ENCODE results near the gene HRG.

GRCh38 chr3:186679151-186679550 is 13.3 kb downstream of the HRG start:
- TF ChIP-seq CTCF (IDR thresholded peaks at IDR 0.05; ENCODE audit: insufficient read depth, low read depth, low read length) (no peak), EZH2 (IDR thresholded peaks at IDR 0.05; ENCODE audit: insufficient read depth, low read length) (no peak)
